Measurements from ENCODE around the gene CEPT1. TPM values are rescaled to one million over a fixed set of nuclear protein-coding genes. Genes with fewer than 3 reads are reported as not detected.
A peak's percentile ranks its signal among the peaks of the same experiment; 100 is the strongest.

Gene CEPT1
- total and polyA plus RNA-seq, 9 of the 15 experiments (the other 6 are each of a cell fraction or from before 2014, with no cell fraction given): 24.4 to 72.6 (median 42.4) TPM

DNA sequence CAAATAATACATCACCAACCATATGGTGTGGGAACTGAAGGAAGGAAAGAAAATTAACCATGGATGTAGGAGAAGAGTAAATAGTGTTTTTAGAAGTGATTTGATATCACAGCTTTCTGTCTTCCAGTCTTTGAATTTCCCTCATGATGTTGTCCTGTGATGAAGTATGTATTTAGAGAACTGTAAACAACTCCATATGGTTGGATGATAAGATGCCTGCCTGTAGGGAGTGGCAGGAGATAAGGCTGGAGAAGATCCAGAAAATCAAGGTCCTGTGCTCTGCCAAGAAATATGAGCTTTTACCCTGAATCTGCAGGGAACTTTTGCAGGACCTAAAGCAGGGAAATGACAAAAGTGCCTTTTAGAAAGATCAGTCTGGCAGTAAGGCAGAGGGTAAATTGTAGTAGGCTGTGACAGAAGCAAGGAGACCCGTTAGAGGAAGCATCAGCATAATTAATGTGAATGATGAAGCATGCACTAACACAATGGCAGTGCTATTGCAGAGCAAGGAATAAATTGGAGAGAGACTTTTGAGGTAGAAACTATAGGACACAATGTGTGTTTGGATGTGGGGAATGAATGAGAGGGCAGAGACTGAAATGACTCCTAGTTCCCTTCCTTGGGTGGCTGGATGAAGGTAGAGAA lies 21.9 kb downstream of the CEPT1 start (continued):
- TF ChIP-seq, protein P1, sequence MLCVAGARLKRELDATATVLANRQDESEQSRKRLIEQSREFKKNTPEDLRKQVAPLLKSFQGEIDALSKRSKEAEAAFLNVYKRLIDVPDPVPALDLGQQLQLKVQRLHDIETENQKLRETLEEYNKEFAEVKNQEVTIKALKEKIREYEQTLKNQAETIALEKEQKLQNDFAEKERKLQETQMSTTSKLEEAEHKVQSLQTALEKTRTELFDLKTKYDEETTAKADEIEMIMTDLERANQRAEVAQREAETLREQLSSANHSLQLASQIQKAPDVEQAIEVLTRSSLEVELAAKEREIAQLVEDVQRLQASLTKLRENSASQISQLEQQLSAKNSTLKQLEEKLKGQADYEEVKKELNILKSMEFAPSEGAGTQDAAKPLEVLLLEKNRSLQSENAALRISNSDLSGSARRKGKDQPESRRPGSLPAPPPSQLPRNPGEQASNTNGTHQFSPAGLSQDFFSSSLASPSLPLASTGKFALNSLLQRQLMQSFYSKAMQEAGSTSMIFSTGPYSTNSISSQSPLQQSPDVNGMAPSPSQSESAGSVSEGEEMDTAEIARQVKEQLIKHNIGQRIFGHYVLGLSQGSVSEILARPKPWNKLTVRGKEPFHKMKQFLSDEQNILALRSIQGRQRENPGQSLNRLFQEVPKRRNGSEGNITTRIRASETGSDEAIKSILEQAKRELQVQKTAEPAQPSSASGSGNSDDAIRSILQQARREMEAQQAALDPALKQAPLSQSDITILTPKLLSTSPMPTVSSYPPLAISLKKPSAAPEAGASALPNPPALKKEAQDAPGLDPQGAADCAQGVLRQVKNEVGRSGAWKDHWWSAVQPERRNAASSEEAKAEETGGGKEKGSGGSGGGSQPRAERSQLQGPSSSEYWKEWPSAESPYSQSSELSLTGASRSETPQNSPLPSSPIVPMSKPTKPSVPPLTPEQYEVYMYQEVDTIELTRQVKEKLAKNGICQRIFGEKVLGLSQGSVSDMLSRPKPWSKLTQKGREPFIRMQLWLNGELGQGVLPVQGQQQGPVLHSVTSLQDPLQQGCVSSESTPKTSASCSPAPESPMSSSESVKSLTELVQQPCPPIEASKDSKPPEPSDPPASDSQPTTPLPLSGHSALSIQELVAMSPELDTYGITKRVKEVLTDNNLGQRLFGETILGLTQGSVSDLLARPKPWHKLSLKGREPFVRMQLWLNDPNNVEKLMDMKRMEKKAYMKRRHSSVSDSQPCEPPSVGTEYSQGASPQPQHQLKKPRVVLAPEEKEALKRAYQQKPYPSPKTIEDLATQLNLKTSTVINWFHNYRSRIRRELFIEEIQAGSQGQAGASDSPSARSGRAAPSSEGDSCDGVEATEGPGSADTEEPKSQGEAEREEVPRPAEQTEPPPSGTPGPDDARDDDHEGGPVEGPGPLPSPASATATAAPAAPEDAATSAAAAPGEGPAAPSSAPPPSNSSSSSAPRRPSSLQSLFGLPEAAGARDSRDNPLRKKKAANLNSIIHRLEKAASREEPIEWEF (CRISPR knock-in tag; IDR thresholded peaks at IDR 0.05): 0 out of 2 replicates have a peak, but pooled peaks have one; percentile 57
- TF ChIP-seq HCFC1 (IDR thresholded peaks at IDR 0.05; ENCODE audit: low read depth, low read length): no peak
- TF ChIP-seq, protein P2, sequence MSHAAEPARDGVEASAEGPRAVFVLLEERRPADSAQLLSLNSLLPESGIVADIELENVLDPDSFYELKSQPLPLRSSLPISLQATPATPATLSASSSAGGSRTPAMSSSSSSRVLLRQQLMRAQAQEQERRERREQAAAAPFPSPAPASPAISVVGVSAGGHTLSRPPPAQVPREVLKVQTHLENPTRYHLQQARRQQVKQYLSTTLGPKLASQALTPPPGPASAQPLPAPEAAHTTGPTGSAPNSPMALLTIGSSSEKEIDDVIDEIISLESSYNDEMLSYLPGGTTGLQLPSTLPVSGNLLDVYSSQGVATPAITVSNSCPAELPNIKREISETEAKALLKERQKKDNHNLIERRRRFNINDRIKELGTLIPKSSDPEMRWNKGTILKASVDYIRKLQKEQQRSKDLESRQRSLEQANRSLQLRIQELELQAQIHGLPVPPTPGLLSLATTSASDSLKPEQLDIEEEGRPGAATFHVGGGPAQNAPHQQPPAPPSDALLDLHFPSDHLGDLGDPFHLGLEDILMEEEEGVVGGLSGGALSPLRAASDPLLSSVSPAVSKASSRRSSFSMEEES (CRISPR knock-in tag; IDR thresholded peaks at IDR 0.05): peak; percentile 16; the same call in 1 of the 2 replicates
- TF ChIP-seq, protein P3, sequence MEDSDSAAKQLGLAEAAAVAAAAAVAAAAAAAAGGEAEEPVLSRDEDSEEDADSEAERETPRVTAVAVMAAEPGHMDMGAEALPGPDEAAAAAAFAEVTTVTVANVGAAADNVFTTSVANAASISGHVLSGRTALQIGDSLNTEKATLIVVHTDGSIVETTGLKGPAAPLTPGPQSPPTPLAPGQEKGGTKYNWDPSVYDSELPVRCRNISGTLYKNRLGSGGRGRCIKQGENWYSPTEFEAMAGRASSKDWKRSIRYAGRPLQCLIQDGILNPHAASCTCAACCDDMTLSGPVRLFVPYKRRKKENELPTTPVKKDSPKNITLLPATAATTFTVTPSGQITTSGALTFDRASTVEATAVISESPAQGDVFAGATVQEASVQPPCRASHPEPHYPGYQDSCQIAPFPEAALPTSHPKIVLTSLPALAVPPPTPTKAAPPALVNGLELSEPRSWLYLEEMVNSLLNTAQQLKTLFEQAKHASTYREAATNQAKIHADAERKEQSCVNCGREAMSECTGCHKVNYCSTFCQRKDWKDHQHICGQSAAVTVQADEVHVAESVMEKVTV (CRISPR knock-in tag; IDR thresholded peaks at IDR 0.05): peak; percentile 63; the same call in 1 of the 2 replicates
- TF ChIP-seq KAT2B (IDR thresholded peaks at IDR 0.05; ENCODE audit: low read depth, low read length): no peak
- TF ChIP-seq DACH1 (IDR thresholded peaks at IDR 0.05; ENCODE audit: partially characterized antibody): peak; percentile 62
- no peak for TF ChIP-seq KDM4B (IDR thresholded peaks at IDR 0.05; ENCODE audit: borderline replicate concordance in 2 of 2, low read depth in 1 of 2)
- no peak for TF ChIP-seq RBM14 (IDR thresholded peaks at IDR 0.05; ENCODE audit: borderline replicate concordance, insufficient read depth, low read depth, low read length)
- TF ChIP-seq OTX1 (CRISPR knock-in tag; IDR thresholded peaks at IDR 0.05): peak; percentile 85; the same call in 1 of the 2 replicates
- TF ChIP-seq ZHX1 (conservative IDR thresholded peaks at IDR 0.05; ENCODE audit: low read length): no peak
- no peak for TF ChIP-seq POLR2AphosphoS2 (IDR thresholded peaks at IDR 0.05; ENCODE audit: low read length)
- no peak for TF ChIP-seq RBM39 (optimal IDR thresholded peaks at IDR 0.05; ENCODE audit: low read depth, low read length)
- TF ChIP-seq TAF9B (IDR thresholded peaks at IDR 0.05; ENCODE audit: partially characterized antibody): no peak

Data from K562 (cell line).